OCI-LY7 (cell line): ENCODE results near the gene SHMT2. TPM values are rescaled to one million over a fixed set of nuclear protein-coding genes. Genes with fewer than 3 reads are reported as not detected.
A peak's percentile ranks its signal among the peaks of the same experiment; 100 is the strongest.

Experiments used
- BruUV-seq: library from RNA; stranded (reverse); fragments of 400-500 nt; replicated peaks from 2 replicates; lab custom pipeline; 2021; lab: Mats Ljungman, UMichigan
- CTCF ChIA-PET: fragments of 300-600 bp; sonication (Branson Sonifier 250); formaldehyde crosslinking; loops from one replicate; lab custom pipeline; 2022; ENCODE audit warnings: antibody characterized with exemption; ENCODE audit not compliant: unreplicated experiment; lab: Charles Lee
- POLR2A ChIA-PET: fragments of 300-600 bp; sonication (Branson Sonifier 250); formaldehyde crosslinking; loops from one replicate; lab custom pipeline; 2022; ENCODE audit warnings: antibody characterized with exemption; lab: Charles Lee
- DNase-seq: peaks from one replicate; pipeline ENCODE4 v3.0.0-alpha.2; 2015; ENCODE audit warnings: low spot score
- H2AFZ ChIP-seq: fragments of 200-600 bp; sonication (generic), shearing (Covaris generic); 2 replicates; pipeline ENCODE4 v1.6.1; 2014; ENCODE audit warnings: mild to moderate bottlenecking, antibody characterized with exemption, low read length, moderate library complexity
- H3K27ac ChIP-seq: fragments of 200-600 bp; sonication (generic); 2 replicates; pipeline ENCODE4 v1.5.1; 2014; ENCODE audit warnings: mixed run types, low read depth, mild to moderate bottlenecking, moderate library complexity, low read length, inconsistent platforms; ENCODE audit not compliant: poor library complexity, severe bottlenecking
- H3K36me3 ChIP-seq: fragments of 200-600 bp; sonication (generic); 2 replicates; pipeline ENCODE4 v1.6.1; 2014; ENCODE audit warnings: mild to moderate bottlenecking, antibody characterized with exemption, low read length, moderate library complexity, mixed read lengths; ENCODE audit not compliant: insufficient read depth
- H3K4me1 ChIP-seq: fragments of 200-600 bp; sonication (generic); 2 replicates; pipeline ENCODE4 v1.5.1; 2014; ENCODE audit warnings: mild to moderate bottlenecking, low read length; ENCODE audit not compliant: insufficient read depth, poor library complexity, severe bottlenecking
- H3K4me2 ChIP-seq: fragments of 200-600 bp; sonication (generic); 2 replicates; pipeline ENCODE4 v1.6.1; 2014; ENCODE audit warnings: mild to moderate bottlenecking, low read length
- H3K4me3 ChIP-seq: fragments of 200-600 bp; sonication (generic); 2 replicates; pipeline ENCODE4 v1.5.1; 2014; ENCODE audit warnings: mild to moderate bottlenecking, low read depth, low read length; ENCODE audit not compliant: poor library complexity, severe bottlenecking
- H3K79me2 ChIP-seq: fragments of 200-600 bp; sonication (generic); 2 replicates; pipeline ENCODE4 v1.6.1; 2016; ENCODE audit warnings: low read depth, mild to moderate bottlenecking, low read length, moderate library complexity, mixed read lengths; ENCODE audit not compliant: insufficient read depth
- H3K9me2 ChIP-seq: fragments of 200-600 bp; sonication (generic); 2 replicates; pipeline ENCODE4 v1.6.1; 2016; ENCODE audit warnings: mild to moderate bottlenecking, low read length, mixed read lengths; ENCODE audit not compliant: insufficient read depth
- H3K9me3 ChIP-seq: fragments of 200-600 bp; sonication (generic); 2 replicates; pipeline ENCODE4 v1.6.1; 2014; ENCODE audit warnings: mild to moderate bottlenecking, mixed run types, low read length, mixed read lengths
- H4K20me1 ChIP-seq: fragments of 200-600 bp; sonication (generic); 2 replicates; pipeline ENCODE4 v1.6.1; 2014; ENCODE audit warnings: mild to moderate bottlenecking, antibody characterized with exemption, low read length, moderate library complexity, mixed read lengths; ENCODE audit not compliant: insufficient read depth
- EZH2phosphoT487 ChIP-seq: fragments of 200-600 bp; sonication (generic); IDR thresholded peaks from 2 replicates; pipeline ENCODE4 v1.6.1; 2018; ENCODE audit warnings: low read depth, borderline replicate concordance, mild to moderate bottlenecking, mixed run types, antibody characterized with exemption, low read length, moderate library complexity, mixed read lengths
- intact Hi-C: fragments of 100-400 bp; cut with micrococcal nuclease; formaldehyde crosslinking; loops from one replicate; pipeline ENCODE4 v1.10.0; 2022; ENCODE audit not compliant: unreplicated experiment
- total RNA-seq, 2 experiments: library from RNA; depleted of rRNA in 1 of 2; stranded (reverse); fragments of >200 nt in 1 of 2; shearing (Covaris generic) in 1 of 2; gene quantifications; 2 replicates each; pipeline ENCODE4 v1.2.3, GENCODE V29; 2014 to 2022
- TF ChIP-seq, protein P1 (sequence below): fragments of 200-600 bp; sonication (generic); conservative IDR thresholded peaks from 2 replicates; pipeline ENCODE4 v1.5.1; 2014; ENCODE audit warnings: mild to moderate bottlenecking, antibody characterized with exemption, low read length, moderate library complexity, mixed read lengths

SHMT2 gene
- total RNA-seq, 2 experiments from 2014 or later: 394 to 415 TPM

DNA sequence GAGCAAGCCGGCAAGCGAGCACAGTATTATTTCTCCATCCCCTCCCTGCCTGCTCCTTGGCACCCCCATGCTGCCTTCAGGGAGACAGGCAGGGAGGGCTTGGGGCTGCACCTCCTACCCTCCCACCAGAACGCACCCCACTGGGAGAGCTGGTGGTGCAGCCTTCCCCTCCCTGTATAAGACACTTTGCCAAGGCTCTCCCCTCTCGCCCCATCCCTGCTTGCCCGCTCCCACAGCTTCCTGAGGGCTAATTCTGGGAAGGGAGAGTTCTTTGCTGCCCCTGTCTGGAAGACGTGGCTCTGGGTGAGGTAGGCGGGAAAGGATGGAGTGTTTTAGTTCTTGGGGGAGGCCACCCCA lies 16.8 kb upstream of the SHMT2 start:
- intact Hi-C loops: loop anchor here (1.0 to 2.0 kb wide), 3 partner anchors 31 to 244 kb away; no protein-coding TSS in a partner anchor
- CTCF ChIA-PET: interaction anchor here (2.5 kb wide), 1 partner anchor 29 kb away, joined by 32 read pairs; no protein-coding TSS in a partner anchor
- Histone ChIP-seq H3K4me1 (peaks cover 64% of the 10 kb centered on the region), H3K36me3 (no peaks in the 10 kb centered on the region), H3K4me2 (peak overlapping the region; percentile 25; the same call in 1 of the 2 replicates), H3K9me2 (no peaks in the 10 kb centered on the region), H3K9me3 (no peaks in the 10 kb centered on the region), H3K79me2 (no peaks in the 10 kb centered on the region), H3K4me3 (no peak overlapping the region), H4K20me1 (no peaks in the 10 kb centered on the region), H2AFZ (no peak overlapping the region), H3K27ac (no peak overlapping the region)
- BruUV-seq: no TSS peak
- POLR2A ChIA-PET: no interaction called here
- TF ChIP-seq, protein P1, sequence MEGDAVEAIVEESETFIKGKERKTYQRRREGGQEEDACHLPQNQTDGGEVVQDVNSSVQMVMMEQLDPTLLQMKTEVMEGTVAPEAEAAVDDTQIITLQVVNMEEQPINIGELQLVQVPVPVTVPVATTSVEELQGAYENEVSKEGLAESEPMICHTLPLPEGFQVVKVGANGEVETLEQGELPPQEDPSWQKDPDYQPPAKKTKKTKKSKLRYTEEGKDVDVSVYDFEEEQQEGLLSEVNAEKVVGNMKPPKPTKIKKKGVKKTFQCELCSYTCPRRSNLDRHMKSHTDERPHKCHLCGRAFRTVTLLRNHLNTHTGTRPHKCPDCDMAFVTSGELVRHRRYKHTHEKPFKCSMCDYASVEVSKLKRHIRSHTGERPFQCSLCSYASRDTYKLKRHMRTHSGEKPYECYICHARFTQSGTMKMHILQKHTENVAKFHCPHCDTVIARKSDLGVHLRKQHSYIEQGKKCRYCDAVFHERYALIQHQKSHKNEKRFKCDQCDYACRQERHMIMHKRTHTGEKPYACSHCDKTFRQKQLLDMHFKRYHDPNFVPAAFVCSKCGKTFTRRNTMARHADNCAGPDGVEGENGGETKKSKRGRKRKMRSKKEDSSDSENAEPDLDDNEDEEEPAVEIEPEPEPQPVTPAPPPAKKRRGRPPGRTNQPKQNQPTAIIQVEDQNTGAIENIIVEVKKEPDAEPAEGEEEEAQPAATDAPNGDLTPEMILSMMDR: no peak
- no peak for TF ChIP-seq EZH2phosphoT487
- no peak for DNase-seq

DNA sequence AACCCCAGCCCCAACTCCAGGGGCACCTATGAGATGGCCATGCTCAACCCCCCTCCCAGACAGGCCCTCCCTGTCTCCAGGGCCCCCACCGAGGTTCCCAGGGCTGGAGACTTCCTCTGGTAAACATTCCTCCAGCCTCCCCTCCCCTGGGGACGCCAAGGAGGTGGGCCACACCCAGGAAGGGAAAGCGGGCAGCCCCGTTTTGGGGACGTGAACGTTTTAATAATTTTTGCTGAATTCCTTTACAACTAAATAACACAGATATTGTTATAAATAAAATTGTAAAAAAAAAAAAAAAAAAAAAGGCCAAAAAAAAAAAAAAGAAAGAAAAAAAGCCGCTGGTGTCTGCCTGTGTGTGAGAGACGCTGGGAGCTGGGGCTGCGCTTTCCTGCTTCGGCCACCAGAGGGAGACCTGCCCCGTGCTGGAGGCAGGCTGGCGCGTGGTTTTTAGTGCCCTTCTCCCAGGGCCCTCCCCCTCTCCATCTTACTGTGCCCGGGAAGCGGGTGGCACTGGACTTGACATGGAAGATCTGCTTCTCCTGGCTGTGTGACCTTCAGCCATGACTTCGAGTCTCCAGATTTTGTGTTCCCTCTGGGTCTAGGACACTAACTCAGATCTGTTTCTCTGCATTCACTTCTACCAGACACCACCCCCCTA lies 16.3 kb upstream of the SHMT2 start:
- no peak for TF ChIP-seq EZH2phosphoT487
- TF ChIP-seq, protein P1: peak; percentile 91

More for the DNA sequence above, 16.3 kb upstream of the SHMT2 start:
- POLR2A ChIA-PET: interaction anchor here (0.6 to 2.1 kb wide), 8 partner anchors 14 to 488 kb away, joined by 3 to 26 read pairs (median 6); partner anchors contain the start of genes INHBE, NACA and SHMT2
- Histone ChIP-seq H3K79me2 (no peaks in the 10 kb centered on the region), H3K9me2 (no peaks in the 10 kb centered on the region), H3K36me3 (no peaks in the 10 kb centered on the region), H3K27ac (no peak overlapping the region), H2AFZ (peak overlapping the region; percentile 82), H3K4me1 (peaks cover 68% of the 10 kb centered on the region), H3K4me3 (no peak overlapping the region), H3K4me2 (peak overlapping the region; percentile 65), H3K9me3 (no peaks in the 10 kb centered on the region), H4K20me1 (no peaks in the 10 kb centered on the region)
- intact Hi-C loops: loop anchor here (1.0 to 2.0 kb wide), 3 partner anchors 30 to 243 kb away; no protein-coding TSS in a partner anchor
- BruUV-seq: no TSS peak
- CTCF ChIA-PET: interaction anchor here (0.8 to 2.5 kb wide), 4 partner anchors 12 to 242 kb away, joined by 3 to 32 read pairs (median 10); partner anchors contain the start of genes INHBE and SHMT2
- peak; percentile 85 for DNase-seq
